ENCODE measurements around the gene NOS1AP. TPM values are rescaled to one million over a fixed set of nuclear protein-coding genes. Genes with fewer than 3 reads are reported as not detected.

Gene NOS1AP
- total RNA-seq, 1 experiment from 2014 or later: 14.7 TPM

- TF ChIP-seq, protein P1, sequence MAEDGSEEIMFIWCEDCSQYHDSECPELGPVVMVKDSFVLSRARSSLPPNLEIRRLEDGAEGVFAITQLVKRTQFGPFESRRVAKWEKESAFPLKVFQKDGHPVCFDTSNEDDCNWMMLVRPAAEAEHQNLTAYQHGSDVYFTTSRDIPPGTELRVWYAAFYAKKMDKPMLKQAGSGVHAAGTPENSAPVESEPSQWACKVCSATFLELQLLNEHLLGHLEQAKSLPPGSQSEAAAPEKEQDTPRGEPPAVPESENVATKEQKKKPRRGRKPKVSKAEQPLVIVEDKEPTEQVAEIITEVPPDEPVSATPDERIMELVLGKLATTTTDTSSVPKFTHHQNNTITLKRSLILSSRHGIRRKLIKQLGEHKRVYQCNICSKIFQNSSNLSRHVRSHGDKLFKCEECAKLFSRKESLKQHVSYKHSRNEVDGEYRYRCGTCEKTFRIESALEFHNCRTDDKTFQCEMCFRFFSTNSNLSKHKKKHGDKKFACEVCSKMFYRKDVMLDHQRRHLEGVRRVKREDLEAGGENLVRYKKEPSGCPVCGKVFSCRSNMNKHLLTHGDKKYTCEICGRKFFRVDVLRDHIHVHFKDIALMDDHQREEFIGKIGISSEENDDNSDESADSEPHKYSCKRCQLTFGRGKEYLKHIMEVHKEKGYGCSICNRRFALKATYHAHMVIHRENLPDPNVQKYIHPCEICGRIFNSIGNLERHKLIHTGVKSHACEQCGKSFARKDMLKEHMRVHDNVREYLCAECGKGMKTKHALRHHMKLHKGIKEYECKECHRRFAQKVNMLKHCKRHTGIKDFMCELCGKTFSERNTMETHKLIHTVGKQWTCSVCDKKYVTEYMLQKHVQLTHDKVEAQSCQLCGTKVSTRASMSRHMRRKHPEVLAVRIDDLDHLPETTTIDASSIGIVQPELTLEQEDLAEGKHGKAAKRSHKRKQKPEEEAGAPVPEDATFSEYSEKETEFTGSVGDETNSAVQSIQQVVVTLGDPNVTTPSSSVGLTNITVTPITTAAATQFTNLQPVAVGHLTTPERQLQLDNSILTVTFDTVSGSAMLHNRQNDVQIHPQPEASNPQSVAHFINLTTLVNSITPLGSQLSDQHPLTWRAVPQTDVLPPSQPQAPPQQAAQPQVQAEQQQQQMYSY (CRISPR knock-in tag; IDR thresholded peaks at IDR 0.05): no peak
- TF ChIP-seq AFF4 (CRISPR knock-in tag; IDR thresholded peaks at IDR 0.05; ENCODE audit: borderline replicate concordance) (no peak), NFE2L1 (CRISPR knock-in tag; IDR thresholded peaks at IDR 0.05) (no peak), ATF6 (CRISPR knock-in tag; IDR thresholded peaks at IDR 0.05) (no peak), FOXJ3 (CRISPR knock-in tag; IDR thresholded peaks at IDR 0.05; ENCODE audit: borderline replicate concordance) (no peak), TP53 (CRISPR knock-in tag; IDR thresholded peaks at IDR 0.05) (no peak), MXD4 (CRISPR knock-in tag; IDR thresholded peaks at IDR 0.05; ENCODE audit: borderline replicate concordance) (no peak)
- TF ChIP-seq, protein P2, sequence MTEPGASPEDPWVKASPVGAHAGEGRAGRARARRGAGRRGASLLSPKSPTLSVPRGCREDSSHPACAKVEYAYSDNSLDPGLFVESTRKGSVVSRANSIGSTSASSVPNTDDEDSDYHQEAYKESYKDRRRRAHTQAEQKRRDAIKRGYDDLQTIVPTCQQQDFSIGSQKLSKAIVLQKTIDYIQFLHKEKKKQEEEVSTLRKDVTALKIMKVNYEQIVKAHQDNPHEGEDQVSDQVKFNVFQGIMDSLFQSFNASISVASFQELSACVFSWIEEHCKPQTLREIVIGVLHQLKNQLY (CRISPR knock-in tag; IDR thresholded peaks at IDR 0.05): no peak
- TF ChIP-seq, protein P3, sequence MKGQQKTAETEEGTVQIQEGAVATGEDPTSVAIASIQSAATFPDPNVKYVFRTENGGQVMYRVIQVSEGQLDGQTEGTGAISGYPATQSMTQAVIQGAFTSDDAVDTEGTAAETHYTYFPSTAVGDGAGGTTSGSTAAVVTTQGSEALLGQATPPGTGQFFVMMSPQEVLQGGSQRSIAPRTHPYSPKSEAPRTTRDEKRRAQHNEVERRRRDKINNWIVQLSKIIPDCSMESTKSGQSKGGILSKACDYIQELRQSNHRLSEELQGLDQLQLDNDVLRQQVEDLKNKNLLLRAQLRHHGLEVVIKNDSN (CRISPR knock-in tag; IDR thresholded peaks at IDR 0.05): no peak
These were observed 207.0 kb downstream of the NOS1AP start (continued) for GRCh38 chr1:162276493-162276892.

- TF ChIP-seq, protein P4, sequence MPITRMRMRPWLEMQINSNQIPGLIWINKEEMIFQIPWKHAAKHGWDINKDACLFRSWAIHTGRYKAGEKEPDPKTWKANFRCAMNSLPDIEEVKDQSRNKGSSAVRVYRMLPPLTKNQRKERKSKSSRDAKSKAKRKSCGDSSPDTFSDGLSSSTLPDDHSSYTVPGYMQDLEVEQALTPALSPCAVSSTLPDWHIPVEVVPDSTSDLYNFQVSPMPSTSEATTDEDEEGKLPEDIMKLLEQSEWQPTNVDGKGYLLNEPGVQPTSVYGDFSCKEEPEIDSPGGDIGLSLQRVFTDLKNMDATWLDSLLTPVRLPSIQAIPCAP (CRISPR knock-in tag; IDR thresholded peaks at IDR 0.05): no peak
- no peak for TF ChIP-seq E2F4 (CRISPR knock-in tag; IDR thresholded peaks at IDR 0.05; ENCODE audit: borderline replicate concordance, low read depth)
- no peak for TF ChIP-seq FOXP4 (CRISPR knock-in tag; IDR thresholded peaks at IDR 0.05)
- H3K4me1 Mint-ChIP-seq: peaks cover 6% of the 10 kb centered on the region; the same call in 1 of the 2 replicates
- no peak for DNase-seq (ENCODE audit: low spot score)
- no peaks in the 10 kb centered on the region for H3K9me3 Mint-ChIP-seq
- no peak overlapping the region for H3K4me3 Mint-ChIP-seq
- ChIA-PET POLR2A (no interaction called here), CTCF (interaction anchor here (0.7 to 2.5 kb wide), 3 partner anchors 21 to 223 kb away, joined by 3 to 9 read pairs (median 4); no protein-coding TSS in a partner anchor)
- peak; percentile 30; the same call in 1 of the 2 replicates for ATAC-seq
- no peaks in the 10 kb centered on the region for H3K36me3 Mint-ChIP-seq
- H3K27ac Mint-ChIP-seq: no peak overlapping the region
- no peaks in the 10 kb centered on the region for H3K27me3 Mint-ChIP-seq (ENCODE audit: low read depth)
These were observed 209.6 kb downstream of the NOS1AP start for GRCh38 chr1:162279136-162279498.

Data from WTC11 (cell line).